Keratinocyte (primary cell): ENCODE measurements around the gene TSHZ2. TPM values are rescaled to one million over a fixed set of nuclear protein-coding genes. Genes with fewer than 3 reads are reported as not detected.

Source experiments
- DNase-seq: peaks from one replicate; pipeline ENCODE4 v3.0.0-alpha.2; 2011; ENCODE audit warnings: low read depth, missing footprints, low spot score
- FAIRE-seq: peaks from 2 replicates; lab custom pipeline; 2011; peaks lifted over from hg19 to GRCh38; lab: Jason Lieb, UNC
- H2AFZ ChIP-seq: 2 replicates; pipeline ENCODE4 v1.6.0; 2012; ENCODE audit warnings: low read length, control low read depth, inconsistent platforms; ENCODE audit not compliant: control insufficient read depth
- H3K27ac ChIP-seq: 2 replicates; pipeline ENCODE4 v1.5.1; 2011; ENCODE audit warnings: low read length; ENCODE audit not compliant: control insufficient read depth, insufficient read depth
- H3K27me3 ChIP-seq: 3 replicates; pipeline ENCODE4 v1.6.0; 2011; ENCODE audit warnings: low read length; ENCODE audit not compliant: control insufficient read depth, insufficient read depth; ENCODE audit errors: extremely low read depth
- H3K36me3 ChIP-seq, 2 experiments: 2 replicates in 1 of 2; 3 replicates in 1 of 2; pipeline ENCODE4 v1.5.1; 2011; ENCODE audit warnings: low read length in 2 of 2, mild to moderate bottlenecking in 1 of 2; ENCODE audit not compliant: control insufficient read depth in 2 of 2, insufficient read depth in 2 of 2; ENCODE audit errors: extremely low read depth in 1 of 2
- H3K4me1 ChIP-seq: 3 replicates; pipeline ENCODE4 v1.5.1; 2011; ENCODE audit warnings: low read length; ENCODE audit not compliant: control insufficient read depth, insufficient read depth; ENCODE audit errors: extremely low read depth
- H3K4me2 ChIP-seq: 3 replicates; pipeline ENCODE4 v1.6.0; 2011; ENCODE audit warnings: low read depth, low read length; ENCODE audit not compliant: control insufficient read depth, insufficient read depth; ENCODE audit errors: extremely low read depth
- H3K4me3 ChIP-seq, 3 experiments: fragments of 200-600 bp in 1 of 3; sonication (generic) in 1 of 3; 2 replicates in 2 of 3; 3 replicates in 1 of 3; pipeline ENCODE4 v1.5.1; 2011 to 2016; ENCODE audit warnings: low read length in 3 of 3, mild to moderate bottlenecking in 3 of 3, control low read depth in 2 of 3, inconsistent platforms in 1 of 3, low read depth in 1 of 3, mixed read lengths in 1 of 3, mixed run types in 1 of 3, moderate library complexity in 1 of 3; ENCODE audit not compliant: control insufficient read depth in 2 of 3, insufficient read depth in 2 of 3; ENCODE audit errors: extremely low read depth in 1 of 3
- H3K79me2 ChIP-seq: 2 replicates; pipeline ENCODE4 v1.6.0; 2012; ENCODE audit warnings: low read length; ENCODE audit not compliant: control insufficient read depth, insufficient read depth
- H3K9ac ChIP-seq: 3 replicates; pipeline ENCODE4 v1.6.0; 2011; ENCODE audit warnings: low read length; ENCODE audit not compliant: control insufficient read depth, insufficient read depth; ENCODE audit errors: extremely low read depth
- H3K9me1 ChIP-seq: 3 replicates; pipeline ENCODE4 v1.6.0; 2011; ENCODE audit warnings: low read length; ENCODE audit not compliant: control insufficient read depth, insufficient read depth; ENCODE audit errors: extremely low read depth
- H3K9me3 ChIP-seq: 2 replicates; pipeline ENCODE4 v1.5.1; 2012; ENCODE audit warnings: low read depth, low read length; ENCODE audit not compliant: control insufficient read depth
- H4K20me1 ChIP-seq: 3 replicates; pipeline ENCODE4 v1.6.0; 2011; ENCODE audit warnings: low read length; ENCODE audit not compliant: control insufficient read depth, insufficient read depth; ENCODE audit errors: extremely low read depth
- CTCF ChIP-seq, 3 experiments: IDR thresholded peaks in 1 of 3; conservative IDR thresholded peaks in 1 of 3; optimal IDR thresholded peaks in 1 of 3; 2 replicates in 2 of 3; 3 replicates in 1 of 3; pipeline versions ENCODE3 to v1.5.1; 2011; ENCODE audit warnings: low read length in 3 of 3, mild to moderate bottlenecking in 3 of 3, moderate library complexity in 2 of 3, control low read depth in 1 of 3, inconsistent platforms in 1 of 3; ENCODE audit not compliant: insufficient read depth in 2 of 3; ENCODE audit errors: extremely low read depth in 1 of 3
- EZH2 ChIP-seq: IDR thresholded peaks from one replicate; pipeline ENCODE4 v1.6.1; 2012; ENCODE audit warnings: inconsistent platforms, mild to moderate bottlenecking, low read length, moderate library complexity
- dilution Hi-C: fragments of 300-500 bp; cut with MboI; formaldehyde crosslinking; loops from one replicate; pipeline ENCODE4 v1.7.0; 2020; ENCODE audit warnings: low sequenced_read_pairs; ENCODE audit not compliant: extremely low pct_ligation_motif_present
- polyA plus RNA-seq, 5 experiments: library from polyadenylated mRNA; depleted of rRNA in 3 of 5; stranded (reverse) in 3 of 5; stranded (forward) in 1 of 5; unstranded in 1 of 5; fragments of >200 nt; gene quantifications; 1 replicate in 1 of 5; 2 replicates in 3 of 5; 3 replicates in 1 of 5; pipeline versions ENCODE4 v1.2.1 to v1.2.3, GENCODE V29; 2011 to 2012; ENCODE audit warnings: missing spikeins in 2 of 5, low read depth in 1 of 5, low replicate concordance in 1 of 5

The TSHZ2 gene
- polyA plus RNA-seq, 1 donor (not counting 4 experiments of a cell fraction or from before 2014, with no cell fraction given) = 1.1 TPM

- FAIRE-seq = no peak
- H3K9me1 ChIP-seq = no peaks in the 10 kb centered on the region
- no peak for DNase-seq
Observed at GRCh38 chr20:53316206-53316937, 344.2 kb downstream of the TSHZ2 start.

DNA sequence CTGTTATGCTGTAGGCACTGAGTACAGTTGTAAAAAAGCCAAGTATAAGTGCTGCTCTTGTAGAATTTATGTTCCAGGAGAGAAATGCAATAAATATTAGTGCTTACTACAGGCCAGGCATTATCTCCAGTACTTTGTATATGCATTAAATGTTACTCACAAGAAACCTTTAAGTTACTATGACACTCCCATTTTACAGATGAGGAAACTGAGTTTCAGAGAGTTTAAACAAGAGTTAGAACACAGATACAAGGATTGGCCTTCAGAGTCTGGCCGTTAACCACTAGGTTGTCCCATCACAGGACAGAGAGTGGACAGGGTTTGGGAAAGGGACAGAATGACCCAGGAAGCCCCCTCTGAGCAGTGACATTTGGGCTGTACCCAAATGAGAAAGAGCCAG, 347.0 kb downstream of the TSHZ2 start:
- H4K20me1 ChIP-seq = no peaks in the 10 kb centered on the region
- TF ChIP-seq EZH2 (no peak), CTCF (optimal IDR thresholded peaks at IDR 0.05 in 1 of 3, IDR thresholded peaks at IDR 0.05 in 1 of 3, conservative IDR thresholded peaks at IDR 0.05 in 1 of 3; ENCODE audit: extremely low read depth in 1 of 3, insufficient read depth in 2 of 3, low read length in 3 of 3) (no peak)
- no peaks in the 10 kb centered on the region for H3K36me3 ChIP-seq
- H3K9me3 ChIP-seq = no peaks in the 10 kb centered on the region
- H3K4me3 ChIP-seq = no peak overlapping the region
- no peaks in the 10 kb centered on the region for H3K79me2 ChIP-seq
- no peak overlapping the region for H2AFZ ChIP-seq
- no peak overlapping the region for H3K4me2 ChIP-seq
- H3K4me1 ChIP-seq = no peaks in the 10 kb centered on the region
- no peak for FAIRE-seq
- no peak for DNase-seq
- H3K9ac ChIP-seq = no peak overlapping the region
- no peak overlapping the region for H3K27ac ChIP-seq
- H3K27me3 ChIP-seq = no peaks in the 10 kb centered on the region
- H3K9me1 ChIP-seq = no peaks in the 10 kb centered on the region
- dilution Hi-C loops = no loop called here

More at GRCh38 chr20:53316206-53316937, 344.2 kb downstream of the TSHZ2 start:
- no peak overlapping the region for H3K4me3 ChIP-seq
- H2AFZ ChIP-seq = no peak overlapping the region
- no peak for TF ChIP-seq EZH2
- no peak for TF ChIP-seq CTCF (optimal IDR thresholded peaks at IDR 0.05 in 1 of 3, IDR thresholded peaks at IDR 0.05 in 1 of 3, conservative IDR thresholded peaks at IDR 0.05 in 1 of 3; ENCODE audit: extremely low read depth in 1 of 3, insufficient read depth in 2 of 3, low read length in 3 of 3)
- dilution Hi-C loops = no loop called here
- H3K79me2 ChIP-seq = no peaks in the 10 kb centered on the region
- H3K9me3 ChIP-seq = no peaks in the 10 kb centered on the region
- H3K27me3 ChIP-seq = no peaks in the 10 kb centered on the region
- no peak overlapping the region for H3K9ac ChIP-seq
- no peaks in the 10 kb centered on the region for H3K36me3 ChIP-seq
- no peak overlapping the region for H3K27ac ChIP-seq
- H4K20me1 ChIP-seq = no peaks in the 10 kb centered on the region
- no peak overlapping the region for H3K4me2 ChIP-seq
- H3K4me1 ChIP-seq = no peaks in the 10 kb centered on the region
